Vagina (tissue), 2 donors: ENCODE data around the gene LHB. TPM values are rescaled to one million over a fixed set of nuclear protein-coding genes. Genes with fewer than 3 reads are reported as not detected.
A peak's percentile ranks its signal among the peaks of the same experiment; 100 is the strongest.

ENCODE experiments used
- DNase-seq, 2 donors: peaks; one replicate each; pipeline ENCODE4 v3.0.0-alpha.2; 2017; ENCODE audit errors: extremely low spot score in 2 of 2
- H3K27ac ChIP-seq: fragments of 200-600 bp; sonication (generic); one replicate; pipeline ENCODE4 v1.5.1; 2019
- H3K27me3 ChIP-seq: fragments of 200-600 bp; sonication (generic); one replicate; pipeline ENCODE4 v1.5.1; 2019
- H3K36me3 ChIP-seq, 2 donors: fragments of 200-600 bp; sonication (generic); one replicate each; pipeline ENCODE4 v1.5.1; 2017 to 2019
- H3K4me1 ChIP-seq: fragments of 200-600 bp; sonication (generic); one replicate; pipeline ENCODE4 v1.5.1; 2019
- H3K4me3 ChIP-seq, 2 donors: fragments of 200-600 bp; sonication (generic); 1 replicate in 1 of 2; 2 replicates in 1 of 2; pipeline ENCODE4 v1.5.1; 2016 to 2019
- H3K9me3 ChIP-seq: fragments of 200-600 bp; sonication (generic); one replicate; pipeline ENCODE4 v1.5.1; 2019
- POLR2A ChIP-seq, 2 donors: fragments of 450-650 bp; IDR thresholded peaks; one replicate each; pipeline ENCODE4 v1.6.1; 2017; ENCODE audit warnings: antibody characterized with exemption in 2 of 2, mild to moderate bottlenecking in 2 of 2, moderate library complexity in 2 of 2
- POLR2AphosphoS5 ChIP-seq, 2 donors: sonication (generic); formaldehyde crosslinking; IDR thresholded peaks; one replicate each; pipeline ENCODE4 v1.9.0; 2017; ENCODE audit warnings: antibody characterized with exemption in 2 of 2, mild to moderate bottlenecking in 2 of 2, low read depth in 1 of 2; ENCODE audit not compliant: insufficient read depth in 1 of 2
- intact Hi-C: fragments of 100-400 bp; cut with DNase I; formaldehyde crosslinking; loops from one replicate; pipeline ENCODE4 v1.15.1; 2023
- total RNA-seq: library from RNA; depleted of rRNA; stranded (reverse); fragments of >200 nt; gene quantifications from one replicate; pipeline ENCODE4 v1.2.3, GENCODE V29; 2016
- TF ChIP-seq, protein P1 (sequence below), 3 experiments: fragments of 450-650 bp in 2 of 3; fragments of 200-600 bp in 1 of 3; sonication (generic) in 1 of 3; IDR thresholded peaks; one replicate each; pipeline ENCODE4 v1.5.1; 2017 to 2019; ENCODE audit warnings: antibody characterized with exemption in 3 of 3, mild to moderate bottlenecking in 2 of 3, moderate library complexity in 2 of 3

Gene LHB
- total RNA-seq, 1 donor from 2014 or later, result not detected

DNA sequence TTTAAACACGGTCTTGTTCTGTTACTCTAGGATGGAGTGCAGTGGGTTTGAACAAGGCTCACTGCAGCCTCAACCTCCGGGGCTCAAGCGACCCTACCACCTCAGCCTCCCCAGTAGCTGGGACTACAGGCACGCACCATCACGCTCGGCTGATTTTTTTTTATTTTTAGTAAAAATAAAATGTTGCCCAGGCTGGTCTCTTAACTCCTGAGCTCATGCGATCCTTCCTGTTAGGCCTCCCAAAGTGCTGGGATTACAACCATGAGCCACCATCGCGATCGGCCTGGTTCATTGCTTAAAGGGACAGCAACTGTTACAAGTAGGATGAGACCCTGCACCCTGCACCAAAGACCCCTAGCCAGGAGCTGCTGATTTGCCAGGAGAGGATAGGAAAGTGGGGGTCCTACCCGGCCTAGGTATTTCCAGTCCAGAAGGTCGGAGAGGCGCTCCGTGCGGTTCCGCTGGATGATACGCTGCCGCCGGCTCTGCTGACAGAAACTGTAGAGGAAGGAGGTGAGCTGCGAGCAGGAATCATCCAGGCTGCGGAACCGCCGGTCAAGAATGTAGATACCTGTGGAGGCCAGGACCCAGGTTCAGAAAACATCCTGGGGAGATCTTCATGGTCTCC is 46.6 kb downstream of the LHB start:
- Histone ChIP-seq H3K4me1 (peaks cover 17% of the 10 kb centered on the region), H3K9me3 (no peaks in the 10 kb centered on the region), H3K27me3 (no peaks in the 10 kb centered on the region), H3K4me3 (no peak overlapping the region), H3K27ac (peak overlapping the region; percentile 30), H3K36me3 (peaks cover 0 to 40% of the 10 kb centered on the region in 2 donors)
- intact Hi-C loops, result no loop called here
- TF ChIP-seq, protein P1, sequence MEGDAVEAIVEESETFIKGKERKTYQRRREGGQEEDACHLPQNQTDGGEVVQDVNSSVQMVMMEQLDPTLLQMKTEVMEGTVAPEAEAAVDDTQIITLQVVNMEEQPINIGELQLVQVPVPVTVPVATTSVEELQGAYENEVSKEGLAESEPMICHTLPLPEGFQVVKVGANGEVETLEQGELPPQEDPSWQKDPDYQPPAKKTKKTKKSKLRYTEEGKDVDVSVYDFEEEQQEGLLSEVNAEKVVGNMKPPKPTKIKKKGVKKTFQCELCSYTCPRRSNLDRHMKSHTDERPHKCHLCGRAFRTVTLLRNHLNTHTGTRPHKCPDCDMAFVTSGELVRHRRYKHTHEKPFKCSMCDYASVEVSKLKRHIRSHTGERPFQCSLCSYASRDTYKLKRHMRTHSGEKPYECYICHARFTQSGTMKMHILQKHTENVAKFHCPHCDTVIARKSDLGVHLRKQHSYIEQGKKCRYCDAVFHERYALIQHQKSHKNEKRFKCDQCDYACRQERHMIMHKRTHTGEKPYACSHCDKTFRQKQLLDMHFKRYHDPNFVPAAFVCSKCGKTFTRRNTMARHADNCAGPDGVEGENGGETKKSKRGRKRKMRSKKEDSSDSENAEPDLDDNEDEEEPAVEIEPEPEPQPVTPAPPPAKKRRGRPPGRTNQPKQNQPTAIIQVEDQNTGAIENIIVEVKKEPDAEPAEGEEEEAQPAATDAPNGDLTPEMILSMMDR (IDR thresholded peaks at IDR 0.05), result no peak
- TF ChIP-seq POLR2AphosphoS5 (IDR thresholded peaks at IDR 0.05; ENCODE audit: insufficient read depth in 1 of 2, low read depth in 1 of 2), result no peak
- no peak for TF ChIP-seq POLR2A (IDR thresholded peaks at IDR 0.05)
- no peak for DNase-seq

DNA sequence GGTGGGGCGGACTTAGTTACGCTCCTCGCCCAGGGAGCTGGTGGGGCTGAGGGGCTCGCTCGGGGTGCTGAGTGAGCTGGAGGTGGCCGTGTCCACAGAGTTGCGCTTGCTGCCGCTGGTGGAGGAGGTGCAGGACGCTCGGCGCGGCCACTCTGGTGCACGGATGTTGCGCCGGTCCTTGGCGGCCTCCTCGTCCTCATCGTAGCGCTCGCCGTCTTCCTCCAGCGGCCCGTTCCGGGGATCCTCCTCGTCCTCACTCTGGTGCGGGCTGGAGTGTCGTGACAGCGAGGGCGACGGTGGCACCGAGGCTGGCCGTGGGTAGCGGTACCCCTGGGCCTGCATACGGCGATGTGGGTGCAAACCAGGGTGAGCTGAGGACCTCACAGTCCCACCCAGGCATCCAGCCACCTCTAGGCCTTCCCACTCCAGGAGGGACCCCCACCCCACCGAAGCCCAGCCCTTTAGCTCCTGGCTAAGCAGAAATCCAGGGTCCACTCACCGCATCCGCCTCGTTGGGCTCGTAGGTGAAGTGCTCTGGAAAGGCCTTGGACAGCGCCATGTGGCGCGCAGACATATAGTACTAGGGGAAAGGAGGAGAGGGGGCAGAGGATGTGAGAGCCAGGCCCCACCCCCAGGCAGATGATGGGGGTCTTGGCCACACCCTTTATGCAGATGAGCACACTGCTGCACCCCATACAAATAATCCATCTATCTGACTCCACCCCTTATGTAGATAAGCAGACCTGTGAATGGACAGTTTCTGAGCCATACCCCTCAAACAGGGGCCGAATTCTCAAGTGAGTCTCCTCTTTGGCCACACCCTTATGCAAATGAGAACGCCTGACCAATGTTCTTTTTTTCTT is 47.4 kb downstream of the LHB start:
- no peaks in the 10 kb centered on the region for H3K27me3 ChIP-seq
- no peaks in the 10 kb centered on the region for H3K9me3 ChIP-seq
- TF ChIP-seq POLR2A (IDR thresholded peaks at IDR 0.05) (no peak), POLR2AphosphoS5 (IDR thresholded peaks at IDR 0.05; ENCODE audit: insufficient read depth in 1 of 2, low read depth in 1 of 2) (no peak)
- H3K4me3 ChIP-seq, result no peak overlapping the region
- peaks cover 0 to 37% of the 10 kb centered on the region in 2 donors for H3K36me3 ChIP-seq
- H3K4me1 ChIP-seq, result peaks cover 21% of the 10 kb centered on the region
- H3K27ac ChIP-seq, result no peak overlapping the region
- intact Hi-C loops, result loop anchor here (10.0 kb wide), 2 partner anchors 95 to 335 kb away; partner anchors contain the start of genes DBP and PPP1R15A
- DNase-seq, result no peak

DNA sequence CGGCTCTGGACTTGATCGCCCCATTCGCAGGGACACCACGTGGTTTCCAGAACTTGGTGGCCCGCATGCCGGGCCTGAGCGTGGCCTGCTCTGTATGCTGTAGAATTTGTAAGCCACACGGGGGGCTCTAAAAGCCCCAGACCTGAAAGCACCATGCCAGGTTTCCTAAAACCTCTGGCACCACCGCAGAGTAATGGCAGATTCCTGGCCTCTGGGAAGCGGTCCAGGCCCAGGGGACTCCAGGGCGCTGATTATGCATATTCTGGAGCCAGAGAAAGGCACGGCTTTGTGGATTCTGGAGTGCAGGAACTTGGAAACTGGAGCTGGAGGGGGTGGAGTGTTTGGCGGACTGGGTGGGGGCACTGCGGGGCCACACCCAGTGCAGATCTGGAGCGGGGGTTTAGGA is 48.1 kb downstream of the LHB start:
- Histone ChIP-seq H3K27ac (peak overlapping the region; percentile 96), H3K36me3 (peaks cover 0 to 31% of the 10 kb centered on the region in 2 donors), H3K4me3 (no peak overlapping the region), H3K9me3 (no peaks in the 10 kb centered on the region), H3K27me3 (no peaks in the 10 kb centered on the region), H3K4me1 (peaks cover 28% of the 10 kb centered on the region)
- intact Hi-C loops, result loop anchor here (10.0 kb wide), 2 partner anchors 94 to 334 kb away; partner anchors contain the start of genes DBP and PPP1R15A
- no peak for DNase-seq
- TF ChIP-seq POLR2AphosphoS5 (IDR thresholded peaks at IDR 0.05; ENCODE audit: insufficient read depth in 1 of 2, low read depth in 1 of 2), result peak in 1 of 2 donors; percentile 16
- TF ChIP-seq POLR2A (IDR thresholded peaks at IDR 0.05), result no peak
- TF ChIP-seq, protein P1 (IDR thresholded peaks at IDR 0.05), result no peak

DNA sequence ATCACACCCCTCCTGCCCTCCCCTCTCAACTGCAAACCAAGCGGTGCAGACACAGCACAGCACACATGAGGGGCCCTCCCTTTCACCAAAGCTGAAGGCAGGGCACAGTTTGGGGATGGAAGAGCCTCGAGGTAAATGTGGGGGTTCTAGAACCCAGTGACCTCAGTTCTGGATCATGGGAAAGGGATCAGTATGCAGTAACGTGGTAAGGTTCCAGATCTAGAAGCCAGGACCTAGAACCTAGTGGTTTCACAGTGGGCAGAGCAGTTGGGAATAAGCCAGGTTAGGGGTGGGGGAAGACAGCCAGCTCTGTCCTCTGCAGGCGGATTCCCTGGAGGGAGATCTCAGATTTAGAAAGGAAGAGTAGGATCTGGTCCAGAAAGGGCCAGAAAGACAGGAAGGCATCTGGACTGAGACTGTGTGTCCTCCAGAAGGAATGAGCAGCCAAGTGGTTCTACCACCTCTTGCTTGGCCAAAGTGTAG is 48.7 kb downstream of the LHB start:
- H3K27me3 ChIP-seq, result no peaks in the 10 kb centered on the region
- H3K9me3 ChIP-seq, result no peaks in the 10 kb centered on the region
- no peak for DNase-seq
- intact Hi-C loops, result loop anchor here (10.0 kb wide), 2 partner anchors 93 to 333 kb away; partner anchors contain the start of genes DBP and PPP1R15A
- H3K4me3 ChIP-seq, result no peak overlapping the region
- TF ChIP-seq POLR2A (IDR thresholded peaks at IDR 0.05) (no peak), POLR2AphosphoS5 (IDR thresholded peaks at IDR 0.05; ENCODE audit: insufficient read depth in 1 of 2, low read depth in 1 of 2) (no peak)
- TF ChIP-seq, protein P1 (IDR thresholded peaks at IDR 0.05), result no peak
- H3K36me3 ChIP-seq, result peaks cover 0 to 26% of the 10 kb centered on the region in 2 donors
- H3K4me1 ChIP-seq, result peaks cover 34% of the 10 kb centered on the region
- peak overlapping the region; percentile 96 for H3K27ac ChIP-seq
